Naive thymus-derived CD8-positive, alpha-beta T cell (primary cell): ENCODE data around the gene DIRAS1. TPM values are rescaled to one million over a fixed set of nuclear protein-coding genes. Genes with fewer than 3 reads are reported as not detected.

Experiments used
- ATAC-seq, 2 donors: fragments of 150-1000 bp; cut with Tn5 transposase in 1 of 2; sonication (Bioruptor Pico), chemical (Tn5 transposase) in 1 of 2; 1 replicate in 1 of 2; 2 replicates in 1 of 2; pipeline ENCODE4 v1.10.0; 2021; ENCODE audit warnings: mild to moderate bottlenecking in 2 of 2, moderate library complexity in 2 of 2
- POLR2A ChIA-PET: fragments of 350-600 bp; sonication (Branson Sonifier 250); formaldehyde crosslinking; loops from one replicate; lab custom pipeline; 2021; ENCODE audit warnings: antibody characterized with exemption; lab: Charles Lee
- DNase-seq, 10 donors: peaks; one replicate each; pipeline versions ENCODE4 v3.0.0 to v3.0.0-alpha.2; 2020 to 2022
- H3K27ac Mint-ChIP-seq, 10 donors: one replicate each; pipeline ENCODE4 v1.8.0; 2020 to 2022; ENCODE audit warnings: mild to moderate bottlenecking in 10 of 10, mixed read lengths in 10 of 10, moderate library complexity in 4 of 10, inconsistent platforms in 1 of 10
- H3K27me3 Mint-ChIP-seq, 5 donors: one replicate each; pipeline ENCODE4 v1.8.0; 2021 to 2022; ENCODE audit warnings: mixed read lengths in 5 of 5
- H3K36me3 Mint-ChIP-seq, 3 donors: one replicate each; pipeline ENCODE4 v1.8.0; 2020 to 2022; ENCODE audit warnings: mixed read lengths in 3 of 3, mild to moderate bottlenecking in 2 of 3, inconsistent platforms in 1 of 3
- H3K4me1 Mint-ChIP-seq, 4 donors: one replicate each; pipeline ENCODE4 v1.8.0; 2021 to 2022; ENCODE audit warnings: mixed read lengths in 4 of 4
- H3K4me3 Mint-ChIP-seq, 10 donors: one replicate each; pipeline ENCODE4 v1.8.0; 2020 to 2022; ENCODE audit warnings: mild to moderate bottlenecking in 10 of 10, mixed read lengths in 10 of 10, moderate library complexity in 6 of 10, inconsistent platforms in 1 of 10
- H3K9me3 Mint-ChIP-seq, 9 donors: one replicate each; pipeline ENCODE4 v1.8.0; 2020 to 2022; ENCODE audit warnings: mixed read lengths in 9 of 9, mild to moderate bottlenecking in 3 of 9, inconsistent platforms in 1 of 9, moderate library complexity in 1 of 9
- polyA plus RNA-seq, 3 donors: library from polyadenylated mRNA; unstranded; fragments of 300-500 nt; fragmentation: Illumina TruSeq; gene quantifications; one replicate each; pipeline ENCODE4 v1.2.3, GENCODE V29; 2021
- total RNA-seq, 8 experiments: library from RNA in 2 of 8; stranded (reverse) in 2 of 8; gene quantifications; one replicate each; pipeline ENCODE4 v1.2.3 and lab custom pipeline; 2021 to 2026

Gene DIRAS1
- total and polyA plus RNA-seq, 5 experiments from 2014 or later: 0.75 to 0.77 TPM; not detected in 3

DNA sequence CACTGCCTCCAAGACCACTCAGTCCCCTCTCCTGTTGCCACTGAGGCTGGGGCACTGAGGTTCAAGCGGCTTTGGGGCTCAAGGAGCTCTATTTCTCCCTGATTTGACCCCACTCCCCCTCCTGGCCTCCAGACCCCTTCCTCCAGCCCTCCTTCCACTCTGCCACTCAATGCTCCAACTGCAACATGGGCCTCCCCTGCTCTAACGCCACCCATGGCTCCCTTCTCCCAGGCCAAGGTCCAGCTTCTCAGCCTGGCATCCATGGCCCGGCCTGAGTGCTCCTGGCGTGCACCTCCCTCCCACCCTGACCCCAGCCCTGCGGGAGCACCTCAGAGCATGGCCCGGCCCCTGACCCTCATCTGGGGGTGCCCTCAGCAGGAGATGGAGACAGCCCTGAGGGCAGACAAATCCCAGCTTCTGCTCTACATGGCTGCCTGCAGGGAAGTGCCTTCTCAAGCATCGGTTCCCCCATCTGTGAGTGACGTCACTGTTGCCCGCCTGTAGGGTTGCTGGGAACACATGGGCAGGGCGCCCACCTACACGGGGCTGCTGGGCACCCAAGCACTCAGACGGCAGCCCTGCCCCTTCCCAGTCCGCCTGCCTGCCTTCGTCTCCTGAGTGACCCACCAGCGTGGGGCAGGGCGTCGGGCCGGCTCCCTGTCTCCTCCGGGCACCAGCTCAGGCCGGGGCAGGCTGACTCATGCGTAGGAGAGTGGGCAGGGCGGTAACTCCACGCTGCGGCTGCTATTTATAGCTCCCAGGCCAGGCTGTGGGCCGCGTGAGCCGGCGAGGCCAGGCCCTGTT is 1.6 kb upstream of the DIRAS1 start:
- H3K27ac Mint-ChIP-seq: no peak overlapping the region
- H3K36me3 Mint-ChIP-seq: peaks cover 0 to 6% (median 0%) of the 10 kb centered on the region in 3 donors
- DNase-seq (no peak), ATAC-seq (no peak)
- H3K9me3 Mint-ChIP-seq: peaks cover 0 to 2% (median 0%) of the 10 kb centered on the region in 9 donors
- POLR2A ChIA-PET: interaction anchor here (0.6 kb wide), 1 partner anchor 12 kb away, joined by 3 read pairs; no protein-coding TSS in a partner anchor
- peak overlapping the region in 4 of 10 donors; percentile 20 to 67 (median 34) for H3K4me3 Mint-ChIP-seq
- peaks cover 1 to 25% (median 13%) of the 10 kb centered on the region in 4 donors for H3K4me1 Mint-ChIP-seq
- H3K27me3 Mint-ChIP-seq: peaks cover 6 to 62% (median 20%) of the 10 kb centered on the region in 5 donors

DNA sequence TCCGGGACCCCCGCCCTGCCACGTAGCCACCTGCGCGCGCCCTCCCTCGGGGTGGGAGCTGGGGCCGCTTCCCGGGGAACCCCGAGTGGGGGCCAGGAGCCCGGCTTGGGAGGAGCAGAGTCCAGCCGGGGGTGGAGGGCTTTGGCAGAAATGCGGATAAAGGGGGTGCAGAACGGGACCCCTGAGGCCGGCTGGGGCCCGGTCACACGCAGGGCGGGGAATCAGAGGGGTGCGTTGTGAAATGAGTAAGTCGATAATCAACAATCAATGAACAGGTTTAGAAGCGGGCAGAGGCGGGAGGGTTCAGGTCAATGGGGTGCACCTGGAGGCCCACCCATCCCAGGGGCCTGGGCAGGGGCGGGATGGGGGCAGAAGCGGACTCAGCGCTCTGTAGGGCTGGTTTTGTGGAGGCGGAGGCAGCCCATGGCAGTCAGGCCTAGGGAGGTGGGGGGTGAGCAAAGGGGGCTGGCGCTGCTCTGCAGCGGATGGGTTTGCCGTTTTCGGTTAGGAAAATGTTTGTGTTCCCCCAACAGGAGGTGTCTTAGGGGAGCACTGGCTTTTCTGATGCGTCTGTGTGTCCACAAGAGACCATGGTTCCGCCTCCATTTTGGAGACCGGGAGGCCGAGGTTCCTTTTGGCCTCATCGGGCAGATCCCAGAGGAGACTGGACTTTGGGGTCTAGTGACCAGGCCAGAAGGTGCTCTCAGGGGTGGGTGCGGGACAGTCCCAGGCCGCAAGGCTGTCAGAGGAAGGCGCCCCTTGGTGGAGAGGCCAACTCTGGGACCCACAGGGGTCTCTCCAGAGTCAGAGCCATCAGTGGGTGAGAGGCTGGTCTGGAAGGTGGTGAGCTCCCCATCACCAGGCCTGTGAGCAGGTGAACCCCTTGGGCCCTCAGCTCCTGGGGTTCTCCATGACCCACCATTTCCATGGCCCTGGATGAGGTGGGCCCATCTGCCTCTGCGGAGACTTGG is 683 bp upstream of the DIRAS1 start:
- peaks cover 0 to 6% (median 0%) of the 10 kb centered on the region in 3 donors for H3K36me3 Mint-ChIP-seq
- POLR2A ChIA-PET: no interaction called here
- H3K9me3 Mint-ChIP-seq: peaks cover 0 to 2% (median 0%) of the 10 kb centered on the region in 9 donors
- peak overlapping the region in 4 of 10 donors; percentile 17 to 65 (median 56) for H3K27ac Mint-ChIP-seq
- peak overlapping the region; percentile 47 to 71 (median 58) for H3K4me3 Mint-ChIP-seq
- H3K27me3 Mint-ChIP-seq: peaks cover 6 to 62% (median 20%) of the 10 kb centered on the region in 5 donors
- H3K4me1 Mint-ChIP-seq: peaks cover 0 to 21% (median 11%) of the 10 kb centered on the region in 4 donors
- no peak for DNase-seq
- ATAC-seq: no peak

DNA sequence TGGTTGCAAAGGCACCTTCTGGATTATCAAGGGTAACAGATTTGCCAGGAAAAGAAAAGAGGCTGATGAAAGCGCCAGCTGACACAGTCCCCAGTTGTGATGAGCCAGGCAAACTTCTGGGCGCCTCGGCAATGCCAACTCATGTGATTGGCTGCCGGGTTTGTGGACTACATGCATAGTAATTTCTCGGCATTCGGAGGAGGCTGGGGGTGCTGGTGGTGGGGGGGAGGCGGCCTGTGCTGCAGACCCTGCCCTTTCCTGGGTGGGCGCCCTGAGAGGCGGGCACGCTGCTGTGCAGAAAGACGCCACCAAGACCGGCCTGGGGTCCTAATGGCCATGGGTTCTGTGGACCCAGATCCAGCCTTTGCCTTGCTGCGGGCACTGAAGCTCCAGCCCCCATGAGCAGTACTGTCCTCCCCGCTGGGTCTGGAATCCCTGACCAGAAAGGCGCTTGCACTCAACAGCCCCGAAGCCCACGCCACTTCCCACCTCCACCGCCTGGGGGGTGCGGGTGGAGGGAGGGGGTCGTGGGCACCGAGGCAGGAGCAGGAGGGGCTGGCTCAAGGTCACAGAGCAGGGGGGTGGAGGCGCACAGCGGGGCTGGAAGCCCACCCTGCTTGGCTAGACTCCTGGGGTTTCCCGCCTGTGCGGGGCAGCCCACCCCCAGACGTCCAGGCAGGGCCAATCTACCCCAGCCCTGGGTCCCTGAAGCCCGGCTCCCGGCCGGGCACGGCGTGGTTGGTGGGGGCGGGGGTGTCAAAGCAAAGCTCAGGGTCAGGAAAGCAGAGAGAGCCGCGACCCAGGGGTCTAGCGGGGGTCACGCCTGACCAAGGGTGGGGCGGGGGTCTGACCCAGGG is 1.0 kb downstream of the DIRAS1 start:
- Mint-ChIP-seq H3K27ac (peak overlapping the region in 1 of 10 donors; percentile 56), H3K27me3 (peaks cover 9 to 50% (median 18%) of the 10 kb centered on the region in 5 donors), H3K36me3 (peaks cover 0 to 6% (median 0%) of the 10 kb centered on the region in 3 donors), H3K4me1 (peaks cover 0 to 16% (median 11%) of the 10 kb centered on the region in 4 donors), H3K9me3 (peaks cover 0 to 11% (median 3%) of the 10 kb centered on the region in 9 donors), H3K4me3 (peak overlapping the region; percentile 25 to 78 (median 70))
- POLR2A ChIA-PET: interaction anchor here (0.6 kb wide), 2 partner anchors 18 to 197 kb away, joined by 4 to 6 read pairs; no protein-coding TSS in a partner anchor
- no peak for DNase-seq
- ATAC-seq: peak in 1 of 2 donors; percentile 33

DNA sequence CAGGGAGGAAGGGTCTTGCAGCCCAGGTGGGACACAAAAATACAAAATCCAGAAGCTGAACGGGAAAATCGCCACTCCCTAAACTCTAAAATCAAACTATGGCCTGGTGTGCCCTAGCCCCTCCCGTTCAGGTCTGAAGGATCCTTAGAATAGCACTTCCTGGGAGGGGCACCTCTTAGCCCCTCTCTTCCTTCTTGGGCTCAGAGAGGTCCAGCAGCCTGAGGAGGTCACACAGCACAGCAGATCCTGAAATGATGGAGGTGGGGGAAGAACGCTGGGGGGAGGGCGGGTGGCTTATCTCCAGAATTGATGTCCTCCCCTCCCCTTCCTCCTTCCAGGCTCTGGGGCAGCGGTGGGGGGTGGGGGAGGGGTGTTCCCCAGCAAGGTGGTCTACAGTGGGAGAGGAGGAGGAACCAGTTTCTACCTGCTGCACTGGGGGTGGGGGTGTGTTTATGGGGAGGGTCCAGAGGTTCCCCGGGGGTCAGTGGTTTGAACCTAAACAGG is 1.9 kb downstream of the DIRAS1 start:
- POLR2A ChIA-PET: no interaction called here
- H3K4me3 Mint-ChIP-seq: peak overlapping the region in 4 of 10 donors; percentile 52 to 75 (median 72)
- no peak overlapping the region for H3K27ac Mint-ChIP-seq
- H3K4me1 Mint-ChIP-seq: peaks cover 0 to 16% (median 11%) of the 10 kb centered on the region in 4 donors
- H3K27me3 Mint-ChIP-seq: peaks cover 8 to 45% (median 16%) of the 10 kb centered on the region in 5 donors
- H3K9me3 Mint-ChIP-seq: peaks cover 0 to 14% (median 3%) of the 10 kb centered on the region in 9 donors
- DNase-seq (no peak), ATAC-seq (no peak)
- H3K36me3 Mint-ChIP-seq: peaks cover 0 to 6% (median 0%) of the 10 kb centered on the region in 3 donors

DNA sequence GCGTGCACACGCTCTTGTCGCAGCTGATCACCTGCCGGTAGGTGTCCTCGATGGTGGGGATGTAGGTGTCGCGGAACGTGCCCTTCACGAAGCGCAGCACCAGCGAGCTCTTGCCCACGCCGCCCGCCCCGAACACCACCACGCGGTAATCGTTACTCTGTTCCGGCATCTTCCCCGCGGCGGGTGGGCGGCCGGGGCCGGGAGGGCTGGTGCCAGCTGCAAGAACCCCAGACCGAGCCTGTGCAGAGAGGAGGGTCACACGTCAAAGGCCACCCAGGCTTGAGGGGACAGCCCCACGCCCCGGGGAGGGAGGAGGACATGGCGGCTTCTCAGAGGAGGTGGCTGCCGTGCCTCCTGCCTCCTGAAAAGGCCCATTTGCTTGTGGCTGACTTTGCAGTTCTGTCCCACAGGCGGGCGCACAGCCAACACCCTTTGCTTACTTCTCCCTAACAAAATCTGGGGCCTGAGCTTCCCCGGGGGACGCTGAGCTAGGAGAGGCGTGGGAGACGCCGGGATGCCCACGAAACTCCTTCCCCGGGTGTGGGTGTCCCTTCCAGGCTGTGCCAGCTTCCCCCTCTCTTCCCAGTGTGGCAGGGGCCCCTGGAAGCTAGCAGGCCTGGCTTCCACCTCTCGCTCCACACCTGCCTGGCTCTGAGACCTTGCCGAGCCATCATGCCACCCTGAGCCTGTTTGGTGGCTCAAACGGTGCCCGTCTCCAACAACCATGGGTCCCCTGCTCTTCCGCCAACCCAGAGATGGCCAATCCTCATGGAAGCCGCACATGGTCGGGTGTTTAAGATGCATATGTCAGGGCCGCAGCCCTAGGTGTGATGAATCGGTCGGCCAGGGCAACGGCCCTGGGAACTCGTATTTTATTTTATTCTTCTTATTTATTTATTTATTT is 3.3 kb downstream of the DIRAS1 start:
- H3K4me3 Mint-ChIP-seq: peak overlapping the region in 1 of 10 donors; percentile 38
- H3K9me3 Mint-ChIP-seq: peaks cover 0 to 14% (median 3%) of the 10 kb centered on the region in 9 donors
- DNase-seq (no peak), ATAC-seq (no peak)
- POLR2A ChIA-PET: no interaction called here
- peaks cover 0 to 6% (median 0%) of the 10 kb centered on the region in 3 donors for H3K36me3 Mint-ChIP-seq
- peaks cover 7 to 32% (median 13%) of the 10 kb centered on the region in 5 donors for H3K27me3 Mint-ChIP-seq
- H3K27ac Mint-ChIP-seq: peak overlapping the region in 1 of 10 donors; percentile 73
- H3K4me1 Mint-ChIP-seq: peaks cover 0 to 16% (median 11%) of the 10 kb centered on the region in 4 donors

DNA sequence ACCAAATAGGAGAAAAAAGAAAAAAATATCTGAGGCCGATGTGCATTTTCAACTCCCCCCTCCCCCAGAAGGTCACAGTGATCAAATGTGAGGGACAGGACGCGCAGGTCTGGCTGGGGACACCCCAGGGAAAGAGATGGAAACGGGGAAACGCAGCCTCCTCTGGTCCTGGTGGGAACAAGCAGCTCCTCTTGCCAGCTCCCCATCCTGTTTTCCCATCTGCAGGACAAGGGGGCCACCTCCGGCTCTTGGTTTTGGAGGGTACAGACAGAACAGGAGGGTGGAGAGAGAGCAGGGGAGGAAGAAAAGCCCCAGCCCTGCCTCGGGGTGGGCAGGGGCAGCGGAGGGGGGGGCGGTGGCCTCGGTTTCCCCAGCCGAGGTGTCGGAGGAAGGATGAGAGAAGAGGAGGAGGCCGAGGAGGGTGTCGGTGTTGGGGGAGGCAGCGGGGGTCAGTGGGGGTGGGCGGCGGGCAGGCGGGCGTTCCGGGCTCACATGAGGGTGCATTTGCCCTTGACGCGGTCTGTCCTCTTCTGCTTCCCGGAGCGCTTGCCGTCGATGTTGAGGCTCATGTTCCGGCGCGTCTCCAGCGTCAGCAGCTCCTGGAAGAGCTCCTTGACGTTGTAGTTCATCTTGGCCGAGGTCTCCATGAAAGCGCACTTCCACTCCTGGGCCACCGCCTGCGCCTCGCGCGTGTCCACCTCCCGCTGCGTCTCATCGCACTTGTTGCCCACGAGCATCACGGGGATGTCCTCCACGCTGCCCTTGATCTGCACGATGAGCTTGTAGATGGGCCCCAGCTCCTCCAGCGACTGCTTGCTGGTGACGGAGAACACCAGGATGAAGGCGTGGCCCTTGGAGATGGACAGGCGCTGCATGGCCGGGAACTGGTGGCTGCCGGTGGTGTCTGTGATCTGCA is 4.2 kb downstream of the DIRAS1 start:
- POLR2A ChIA-PET: no interaction called here
- DNase-seq: no peak
- Mint-ChIP-seq H3K4me1 (peaks cover 0 to 16% (median 12%) of the 10 kb centered on the region in 4 donors), H3K4me3 (no peak overlapping the region), H3K27ac (no peak overlapping the region), H3K36me3 (peaks cover 0 to 6% (median 0%) of the 10 kb centered on the region in 3 donors), H3K27me3 (peaks cover 7 to 23% (median 13%) of the 10 kb centered on the region in 5 donors), H3K9me3 (peaks cover 0 to 14% (median 3%) of the 10 kb centered on the region in 9 donors)
- ATAC-seq: no peak

DNA sequence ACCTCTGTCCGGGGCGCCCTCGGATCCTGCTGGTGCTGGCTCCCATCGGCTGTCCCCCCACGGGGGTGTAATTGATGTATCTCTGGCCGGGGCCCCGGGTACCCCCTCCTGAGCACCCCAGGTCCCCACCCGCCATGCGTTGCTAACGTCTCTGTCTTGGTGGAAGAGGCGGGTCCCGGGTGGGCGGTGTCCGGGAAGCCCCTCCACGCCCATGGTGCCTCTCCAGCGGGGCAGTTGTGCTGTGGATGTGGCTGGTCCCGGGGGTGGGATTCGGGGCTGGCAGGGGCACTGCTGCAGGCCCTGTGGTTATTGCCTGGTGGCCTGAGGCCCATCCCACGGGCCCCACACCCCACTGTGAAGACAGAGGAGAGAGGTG is 4.9 kb downstream of the DIRAS1 start:
- peaks cover 7 to 19% (median 13%) of the 10 kb centered on the region in 5 donors for H3K27me3 Mint-ChIP-seq
- H3K4me1 Mint-ChIP-seq: peaks cover 3 to 18% (median 15%) of the 10 kb centered on the region in 4 donors
- no peak for DNase-seq
- POLR2A ChIA-PET: no interaction called here
- H3K4me3 Mint-ChIP-seq: no peak overlapping the region
- no peak overlapping the region for H3K27ac Mint-ChIP-seq
- no peak for ATAC-seq
- peaks cover 0 to 14% (median 3%) of the 10 kb centered on the region in 9 donors for H3K9me3 Mint-ChIP-seq
- H3K36me3 Mint-ChIP-seq: peaks cover 0 to 3% (median 0%) of the 10 kb centered on the region in 3 donors

DNA sequence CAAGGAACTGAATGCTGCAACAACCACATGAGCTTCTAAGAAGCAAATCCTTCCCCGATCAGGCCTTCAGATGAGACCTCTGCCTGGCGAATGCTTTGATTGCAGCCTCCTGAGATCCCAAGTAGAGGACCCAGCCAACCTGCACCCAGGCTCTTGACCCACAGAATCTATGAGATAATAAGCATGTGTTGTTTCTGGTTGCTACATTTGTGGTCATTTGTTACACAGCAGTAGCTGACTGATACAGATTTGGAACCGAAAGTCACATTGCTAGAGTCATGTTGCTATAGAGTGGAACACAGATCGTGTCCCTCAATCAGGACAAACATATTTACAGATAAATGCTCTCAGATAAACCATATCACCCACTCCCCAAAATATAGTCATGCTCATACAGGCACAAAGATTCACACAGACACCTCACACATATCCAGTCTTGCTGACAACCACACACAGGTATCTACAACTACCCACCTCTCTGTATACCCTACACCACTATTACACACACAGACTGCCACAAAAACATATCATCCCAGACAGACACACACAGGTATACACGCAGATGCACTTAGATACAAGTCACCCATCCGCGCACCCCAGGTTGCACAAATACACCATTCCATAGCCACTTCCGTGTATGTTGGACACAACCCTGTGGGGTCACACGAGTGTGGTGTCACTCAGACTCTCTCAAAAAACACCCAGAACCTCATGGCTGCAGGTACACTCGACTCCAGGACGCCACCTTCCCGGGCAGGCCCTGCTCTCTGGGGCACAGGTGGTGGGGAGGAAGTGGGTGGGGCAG is 5.5 kb downstream of the DIRAS1 start:
- Mint-ChIP-seq H3K27me3 (peaks cover 7 to 19% (median 13%) of the 10 kb centered on the region in 5 donors), H3K36me3 (peaks cover 0 to 3% (median 0%) of the 10 kb centered on the region in 3 donors), H3K9me3 (peaks cover 0 to 14% (median 3%) of the 10 kb centered on the region in 9 donors), H3K27ac (no peak overlapping the region), H3K4me3 (peak overlapping the region in 1 of 10 donors; percentile 26), H3K4me1 (peaks cover 4 to 24% (median 18%) of the 10 kb centered on the region in 4 donors)
- DNase-seq: no peak
- POLR2A ChIA-PET: interaction anchor here (0.5 kb wide), 1 partner anchor 562 kb away, joined by 3 read pairs; no protein-coding TSS in a partner anchor
- no peak for ATAC-seq
